ENCODE measurements around the gene ZCCHC14.
"Not testable (repeated sequence)": the region's sequence is repeated elsewhere in the genome, so short reads cannot be mapped to it uniquely, and the experiment has no call there.

Gene ZCCHC14

DNA sequence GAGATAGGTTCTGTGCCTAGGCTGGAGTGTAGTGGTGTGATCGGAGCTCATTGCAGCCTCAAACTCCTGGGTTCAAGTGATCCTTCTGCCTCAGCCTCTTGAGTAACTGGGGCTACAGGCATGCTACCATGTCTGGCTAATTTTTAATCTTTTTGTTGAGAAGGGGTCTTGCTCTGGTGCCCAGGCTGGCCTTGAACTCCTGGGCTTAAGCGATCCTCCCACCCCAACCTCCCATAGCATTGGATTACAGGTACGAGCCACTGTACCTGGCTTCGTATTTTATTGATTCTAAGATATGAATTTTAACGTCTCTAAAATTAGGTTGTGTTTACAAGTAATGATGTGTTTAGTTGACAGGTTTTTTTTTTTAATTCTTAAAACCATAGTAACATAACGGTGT, 30.8 kb upstream of the ZCCHC14 start:
- DNase-seq = not testable (repeated sequence)

GRCh38 chr16:87521764-87522163, 28.9 kb upstream of the ZCCHC14 start:
- DNase-seq = not testable (repeated sequence)

DNA sequence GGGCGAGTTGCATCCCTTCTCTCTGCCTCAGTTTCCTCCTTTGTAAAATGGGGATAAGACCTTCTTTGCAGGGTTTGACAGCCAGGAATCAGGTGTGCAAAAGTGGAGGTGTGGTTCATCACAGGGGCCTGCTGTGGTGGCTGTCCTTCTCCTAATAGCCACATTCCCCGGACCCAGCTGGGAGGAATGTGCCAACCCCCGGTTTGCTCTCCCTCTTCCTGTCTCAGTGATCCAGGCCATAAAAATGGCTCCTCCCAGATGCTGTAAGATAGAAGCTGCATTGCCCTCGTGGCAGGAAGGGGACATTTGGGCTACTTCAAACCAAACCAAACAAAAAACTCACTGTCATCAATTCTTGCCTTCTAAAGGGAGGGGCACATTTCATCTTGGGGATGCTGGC, 26.3 kb upstream of the ZCCHC14 start:
- not testable (repeated sequence) for DNase-seq

DNA sequence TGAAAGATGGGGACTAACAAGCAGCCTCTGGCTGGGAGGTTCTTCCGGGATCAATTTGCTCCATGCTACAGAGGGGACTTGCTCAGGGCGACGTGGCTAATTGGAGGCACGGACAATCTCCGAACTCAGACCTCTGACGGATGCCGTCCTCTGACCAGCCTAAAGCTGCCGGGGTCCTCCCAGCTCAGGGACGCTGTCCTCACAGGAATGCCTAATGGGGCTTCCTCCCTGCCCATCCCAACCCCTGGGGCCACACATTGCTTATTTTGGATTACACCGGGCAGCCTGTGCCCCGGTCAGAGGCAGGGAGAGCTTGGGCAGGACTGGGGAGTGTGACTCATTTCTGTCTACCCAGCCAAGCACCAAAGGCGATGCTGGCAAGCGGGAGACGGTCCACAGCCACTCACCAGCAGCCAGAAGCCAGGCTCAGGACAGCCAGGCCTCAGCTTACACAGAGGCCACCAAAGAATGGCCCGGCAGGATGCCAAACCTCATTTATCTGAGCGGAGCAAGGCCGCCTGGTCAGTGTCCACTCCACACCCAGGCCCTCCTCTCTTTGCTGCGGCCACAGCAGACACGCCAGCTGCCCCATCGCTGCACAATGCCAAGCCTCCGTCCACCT, 25.7 kb upstream of the ZCCHC14 start:
- not testable (repeated sequence) for DNase-seq

DNA sequence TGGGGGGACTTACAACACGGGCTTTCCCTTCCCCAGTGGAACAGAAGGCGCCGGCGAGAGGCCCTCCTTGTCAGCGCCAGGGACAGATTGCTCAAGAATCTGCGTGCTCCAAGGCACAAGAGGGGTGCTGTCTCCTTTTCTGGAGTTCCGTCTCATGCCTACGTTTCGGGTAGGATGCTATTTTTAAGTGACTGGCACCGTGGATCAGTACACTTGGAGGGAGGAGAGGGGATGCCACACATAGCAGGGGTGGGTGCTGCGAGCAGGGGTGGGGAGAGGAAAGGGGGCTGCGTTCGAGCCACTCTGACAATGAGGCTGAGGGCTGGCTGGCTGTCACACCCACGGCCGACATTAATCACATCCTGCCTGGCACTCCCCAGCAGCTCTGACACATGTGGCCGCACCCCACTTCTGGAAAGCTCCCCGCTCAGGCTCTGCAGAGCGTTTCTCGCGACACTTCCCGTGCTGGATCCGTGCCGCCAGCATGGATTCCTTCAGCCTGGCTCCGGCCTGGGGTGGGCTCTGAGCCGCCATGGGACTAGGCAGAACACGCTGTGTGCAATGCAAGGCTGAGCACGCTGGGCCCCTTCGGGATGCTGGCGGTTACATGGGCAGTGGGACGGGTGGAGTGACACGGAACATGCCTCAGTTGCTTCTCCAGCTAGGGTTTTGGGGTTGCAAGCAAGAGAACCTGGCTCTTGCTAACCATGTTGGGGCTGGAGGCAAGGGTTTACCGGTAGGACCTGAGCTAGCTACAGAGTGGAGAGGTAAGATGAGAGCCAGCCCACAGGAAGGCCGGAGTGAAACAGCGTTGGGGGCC, 25.0 kb upstream of the ZCCHC14 start:
- not testable (repeated sequence) for DNase-seq

DNA sequence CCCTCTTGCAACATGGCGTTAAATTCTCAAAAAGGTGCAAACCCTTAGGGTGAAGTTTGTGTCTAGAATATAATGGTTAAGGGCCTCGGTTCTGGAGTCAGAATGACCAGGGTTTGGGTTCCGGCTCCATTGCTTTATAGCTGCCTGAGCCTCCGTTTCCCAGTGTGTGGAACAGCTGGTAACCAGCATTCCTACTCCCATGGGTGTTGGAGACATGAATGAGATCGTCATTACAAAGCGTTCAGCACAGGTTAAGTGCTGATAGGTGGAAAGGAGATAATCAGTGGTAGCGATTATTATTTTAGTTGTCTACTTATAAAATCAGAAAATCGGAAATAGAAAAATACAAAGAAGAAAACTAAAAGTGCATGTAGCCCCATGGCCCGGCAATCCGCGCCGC, 23.5 kb upstream of the ZCCHC14 start:
- no peak for DNase-seq

DNA sequence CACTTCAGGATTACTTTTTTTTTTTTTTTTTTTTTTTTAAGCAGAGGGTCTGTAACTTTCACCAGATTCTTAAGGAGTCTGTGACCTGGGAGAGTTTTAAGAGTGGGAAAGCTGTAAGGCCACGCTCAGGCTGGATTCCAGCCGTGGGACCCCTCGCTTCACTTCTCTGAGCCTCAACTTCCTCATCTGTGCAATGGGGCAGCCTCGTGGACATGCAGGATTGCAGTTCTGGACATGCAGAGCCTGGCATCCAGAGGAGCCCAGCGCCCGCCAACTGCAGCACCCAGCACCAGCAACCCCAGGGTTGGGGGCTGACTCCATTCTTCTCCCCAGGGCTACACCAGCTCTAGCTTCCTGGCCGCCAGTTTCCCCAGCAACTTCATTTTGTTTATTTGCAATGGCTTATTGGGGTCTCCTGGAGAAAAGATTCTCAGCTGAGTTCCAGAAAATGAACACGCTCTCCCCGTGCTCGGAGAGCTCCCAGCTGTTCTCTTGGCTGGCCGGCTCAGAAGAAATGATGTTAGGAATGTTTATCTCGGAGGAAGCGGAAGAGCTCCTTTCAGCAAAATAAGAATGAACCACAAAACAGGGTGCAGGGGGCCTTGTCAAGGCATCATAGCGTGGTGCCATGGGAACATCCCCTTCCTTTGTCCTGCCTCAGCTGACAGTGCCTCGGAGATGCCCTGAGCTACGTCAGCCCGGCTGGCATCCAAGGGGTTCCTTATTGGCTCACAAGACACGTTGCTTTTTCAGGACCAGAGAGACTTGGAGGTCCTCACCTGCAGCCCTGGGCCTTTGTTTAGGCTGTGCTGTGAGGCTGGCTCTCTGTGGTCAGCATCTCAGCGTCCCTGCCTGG, 22.9 kb upstream of the ZCCHC14 start:
- no peak for DNase-seq

DNA sequence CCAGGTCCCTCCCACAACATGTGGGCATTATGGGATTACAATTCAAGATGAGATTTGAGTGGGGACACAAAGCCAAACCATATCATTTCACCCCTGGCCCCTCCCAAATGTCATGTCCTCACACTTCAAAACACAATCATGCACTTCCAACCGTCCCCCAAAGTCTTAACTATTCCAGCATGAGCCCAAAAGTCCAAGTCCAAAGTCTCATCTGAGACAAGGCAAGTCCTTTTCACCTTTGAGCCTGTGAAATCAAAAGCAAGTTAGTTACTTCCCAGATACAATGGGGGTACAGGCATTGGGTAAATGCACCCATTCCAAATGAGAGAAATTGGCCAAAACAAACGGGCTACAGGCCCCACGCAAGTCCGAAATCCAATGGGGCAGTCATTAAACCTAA, 17.0 kb upstream of the ZCCHC14 start:
- not testable (repeated sequence) for DNase-seq

DNA sequence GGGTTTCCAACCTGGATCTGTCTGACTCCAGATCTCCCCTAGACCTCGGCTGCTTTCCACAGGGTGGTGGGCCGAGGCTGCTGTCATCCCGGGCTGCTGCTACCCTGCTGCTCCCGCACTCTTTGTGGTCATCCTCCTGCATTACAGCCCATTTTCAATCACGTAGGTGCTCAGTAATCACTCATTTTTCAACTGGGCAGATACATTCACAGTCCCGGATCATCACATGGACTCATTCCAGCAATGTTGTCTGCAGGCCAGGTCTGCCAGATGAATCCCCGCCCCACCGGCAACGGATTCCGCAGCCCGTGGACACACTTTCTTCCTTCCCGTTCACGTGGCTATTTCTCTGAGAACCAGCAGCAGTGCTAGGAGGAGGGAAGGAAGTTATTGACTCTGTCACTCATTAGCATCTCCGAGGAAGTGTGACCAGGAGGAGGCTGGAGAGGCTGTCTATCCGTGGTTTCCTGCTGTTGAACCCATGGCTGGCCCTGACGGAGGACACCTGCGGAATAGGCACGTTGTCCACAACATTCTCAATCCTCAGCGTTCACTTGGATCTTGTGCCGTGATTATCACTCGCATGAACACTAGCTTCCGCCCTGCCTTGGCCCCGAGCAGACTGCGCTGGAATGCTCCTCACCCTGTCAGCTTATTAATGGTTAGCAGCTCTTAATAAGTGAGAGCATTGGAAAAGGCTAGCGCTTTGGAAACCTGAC, 14.7 kb upstream of the ZCCHC14 start:
- no peak for DNase-seq

- no peak for DNase-seq
These were observed 13.9 kb upstream of the ZCCHC14 start for GRCh38 chr16:87506423-87507350.

GRCh38 chr16:87505834-87506233, 13.0 kb upstream of the ZCCHC14 start:
- no peak for DNase-seq

DNA sequence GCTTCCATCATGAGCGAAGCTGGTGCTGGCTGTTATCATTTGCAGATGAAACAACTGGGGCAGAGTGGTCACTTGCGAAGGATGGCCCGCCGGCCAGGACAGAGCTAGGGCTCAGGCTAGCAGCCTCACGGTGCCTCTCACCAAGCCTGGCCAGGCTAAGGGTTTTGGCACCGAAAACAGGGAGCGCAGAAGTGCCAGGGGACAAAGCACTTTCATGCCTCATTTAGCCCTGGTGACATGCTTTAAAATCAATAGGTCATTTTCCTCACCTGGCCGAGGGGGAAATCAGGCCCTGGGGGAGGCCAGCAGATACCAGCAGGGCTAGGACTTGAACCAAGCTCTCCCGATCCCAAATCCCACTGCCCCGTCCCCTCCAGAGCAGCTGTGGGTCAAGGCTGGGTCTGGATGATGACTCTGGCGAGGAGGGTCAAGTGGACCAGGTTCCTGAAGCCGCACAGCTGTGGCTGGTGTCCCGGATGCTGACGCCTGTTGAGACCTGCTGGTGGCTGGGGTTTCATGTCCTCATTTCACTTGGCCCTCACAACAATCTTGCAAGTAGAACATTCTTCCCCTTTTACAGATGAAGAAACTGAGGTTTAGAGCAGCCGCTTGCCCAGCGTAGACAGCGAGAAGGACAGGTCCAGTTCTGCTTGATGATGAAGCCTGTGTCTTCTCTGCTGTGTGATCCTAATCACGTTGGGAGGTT, 10.6 kb upstream of the ZCCHC14 start:
- DNase-seq = not testable (repeated sequence)

- no peak for DNase-seq
These were observed 9.6 kb upstream of the ZCCHC14 start for GRCh38 chr16:87502308-87502969.

DNA sequence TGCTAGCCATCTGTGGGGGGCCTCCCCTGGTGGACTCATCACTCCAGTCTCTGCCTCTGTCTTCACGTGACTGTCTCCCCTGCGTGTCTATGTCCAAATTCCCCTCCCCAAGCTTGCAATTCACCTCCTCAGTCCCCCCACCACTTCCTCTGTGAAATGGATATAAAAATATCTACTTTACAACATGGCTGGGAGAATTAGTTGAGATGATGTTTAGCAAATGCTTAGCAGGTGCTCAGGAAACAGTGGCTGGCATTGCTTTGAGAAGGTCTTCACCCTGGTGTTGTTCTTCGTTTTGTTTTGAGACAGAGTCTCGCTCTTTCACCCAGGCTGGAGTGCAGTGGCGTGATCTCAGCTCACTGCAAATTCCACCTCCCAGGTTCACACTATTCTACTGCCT, 8.3 kb upstream of the ZCCHC14 start:
- DNase-seq = no peak

- DNase-seq = no peak
These were observed 6.3 kb upstream of the ZCCHC14 start for GRCh38 chr16:87499189-87499486.

DNA sequence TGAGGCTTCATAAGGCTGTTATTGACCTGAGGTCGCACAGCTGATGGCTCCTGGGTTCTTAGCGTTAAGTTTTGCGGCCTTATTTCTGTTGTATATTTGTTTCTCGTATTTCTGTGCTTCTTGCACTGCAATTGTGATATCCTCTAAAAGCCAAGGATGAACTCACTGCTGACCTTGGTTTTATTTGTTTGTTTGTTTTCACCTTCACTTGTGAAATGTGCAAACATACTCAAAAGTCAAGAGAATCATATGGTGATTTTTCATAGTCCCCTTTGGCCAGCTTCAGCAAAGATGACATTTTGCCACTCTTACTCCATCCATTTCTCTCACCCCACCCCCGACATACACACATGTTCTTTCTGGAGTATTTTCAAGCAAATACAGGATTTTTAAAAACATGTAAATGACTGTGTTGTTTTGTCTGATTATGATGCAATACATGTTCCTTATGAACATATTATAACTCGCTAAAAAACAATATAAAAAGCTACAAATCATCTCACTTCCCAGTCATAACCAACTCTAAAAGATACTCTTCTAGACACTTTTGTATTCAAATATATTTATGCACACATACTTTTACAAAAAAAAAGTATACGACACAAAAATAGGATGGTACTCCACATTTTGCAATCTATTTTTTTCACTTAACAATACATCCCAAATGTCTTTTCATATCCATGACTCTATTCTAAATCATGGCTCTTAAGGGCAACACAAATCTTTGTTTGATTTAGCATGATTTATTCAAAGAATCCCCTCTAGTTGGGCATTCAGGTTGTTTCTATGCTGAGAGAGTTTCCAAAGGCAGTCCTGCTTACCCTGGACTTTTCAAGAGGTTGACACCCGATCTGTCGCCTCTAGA, 5.7 kb upstream of the ZCCHC14 start:
- no peak for DNase-seq

- not testable (repeated sequence) for DNase-seq
These were observed 5.0 kb upstream of the ZCCHC14 start for GRCh38 chr16:87497767-87498290.

- DNase-seq = not testable (repeated sequence)
These were observed 4.4 kb upstream of the ZCCHC14 start for GRCh38 chr16:87497023-87497766.

DNA sequence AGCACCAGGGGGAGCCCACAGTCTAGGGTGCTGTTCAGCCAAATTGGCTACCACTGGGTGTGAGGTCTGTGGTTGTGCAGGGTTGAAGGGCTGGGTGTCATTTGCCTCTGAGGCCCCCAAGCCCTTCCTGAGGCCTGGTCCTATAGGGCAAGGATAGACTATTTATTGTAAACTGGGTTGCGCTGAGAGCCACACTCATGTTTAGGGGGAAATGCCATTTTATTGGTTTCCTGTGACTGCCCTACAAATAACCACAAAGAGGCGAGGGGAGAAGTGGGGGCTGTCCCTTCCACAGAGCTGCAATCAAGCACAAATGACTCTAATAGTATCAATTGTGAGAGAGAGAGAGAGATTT, 3.6 kb upstream of the ZCCHC14 start:
- no peak for DNase-seq

Measured in NCI-H1105 treated with DMSO at 0.1 percent for 48 hours (cell line).